HEK293 (cell line): ENCODE measurements around the gene NNAT.
A peak's percentile ranks its signal among the peaks of the same experiment; 100 is the strongest.
"Not testable (repeated sequence)": the region's sequence is repeated elsewhere in the genome, so short reads cannot be mapped to it uniquely, and the experiment has no call there.

Source experiments
- CTCF ChIA-PET: fragments of 350-600 bp; formaldehyde crosslinking; extraction: SDS; loops from one replicate; lab custom pipeline; 2021; ENCODE audit warnings: antibody characterized with exemption; lab: Yijun Ruan, JAX
- POLR2A ChIA-PET: fragments of 300-600 bp; formaldehyde crosslinking; extraction: SDS; loops from one replicate; lab custom pipeline; 2020; ENCODE audit warnings: antibody characterized with exemption, inconsistent platforms; lab: Yijun Ruan, JAX
- H3K27ac ChIP-seq: fragments of 200-500 bp; sonication (Bioruptor generic); 2 replicates; pipeline ENCODE4 v1.5.1; 2014; ENCODE audit warnings: low read depth, low read length, control low read depth, inconsistent platforms; ENCODE audit errors: extremely low read depth
- H3K36me3 ChIP-seq, 2 experiments: fragments of 200-500 bp in 1 of 2; sonication (Bioruptor generic) in 1 of 2; 1 replicate in 1 of 2; 2 replicates in 1 of 2; pipeline ENCODE4 v1.5.1; 2014 to 2017; ENCODE audit warnings: inconsistent platforms in 2 of 2, low read length in 2 of 2; ENCODE audit not compliant: control insufficient read depth in 2 of 2, insufficient read depth in 1 of 2
- H3K4me1 ChIP-seq: fragments of 200-500 bp; sonication (Bioruptor generic); 2 replicates; pipeline ENCODE4 v1.5.1; 2014; ENCODE audit warnings: mild to moderate bottlenecking, low read length, inconsistent platforms; ENCODE audit not compliant: control insufficient read depth, insufficient read depth
- H3K4me3 ChIP-seq: 2 replicates; pipeline ENCODE4 v1.5.1; 2011; ENCODE audit warnings: low read depth, mild to moderate bottlenecking, control low read depth, low read length, moderate library complexity
- H3K9me3 ChIP-seq: fragments of 200-500 bp; sonication (Bioruptor generic); 2 replicates; pipeline ENCODE4 v1.5.1; 2014; ENCODE audit warnings: low read depth, low read length, inconsistent platforms; ENCODE audit not compliant: control insufficient read depth, insufficient read depth
- GLI2 ChIP-seq: fragments of 450-650 bp; formaldehyde crosslinking; IDR thresholded peaks from 2 replicates; pipeline ENCODE4; 2017; ENCODE audit warnings: missing biosample characterization, missing genetic modification characterization, low read depth, borderline replicate concordance
- IKZF3 ChIP-seq: fragments of 450-650 bp; IDR thresholded peaks from 2 replicates; pipeline ENCODE4 v1.5.0; 2018; ENCODE audit warnings: missing biosample characterization, mild to moderate bottlenecking, missing genetic modification characterization, moderate library complexity
- KLF1 ChIP-seq: fragments of 450-650 bp; formaldehyde crosslinking; IDR thresholded peaks from 2 replicates; pipeline ENCODE4 v1.5.1; 2016; ENCODE audit warnings: missing biosample characterization, missing genetic modification characterization
- OVOL3 ChIP-seq: fragments of 450-650 bp; formaldehyde crosslinking; IDR thresholded peaks from 2 replicates; pipeline ENCODE4 v1.5.1; 2016; ENCODE audit warnings: missing biosample characterization, missing genetic modification characterization
- RBAK ChIP-seq: fragments of 450-650 bp; formaldehyde crosslinking; IDR thresholded peaks from 2 replicates; pipeline ENCODE4 v1.5.1; 2016; ENCODE audit warnings: missing biosample characterization, missing genetic modification characterization
- ZBTB20 ChIP-seq: fragments of 450-650 bp; formaldehyde crosslinking; IDR thresholded peaks from 2 replicates; pipeline ENCODE4 v1.5.1; 2016; ENCODE audit warnings: missing biosample characterization, missing genetic modification characterization
- ZBTB26 ChIP-seq: fragments of 450-650 bp; formaldehyde crosslinking; optimal IDR thresholded peaks from 2 replicates; pipeline ENCODE3; 2016; ENCODE audit warnings: missing biosample characterization, mild to moderate bottlenecking, missing genetic modification characterization
- ZFP37 ChIP-seq: fragments of 450-650 bp; formaldehyde crosslinking; IDR thresholded peaks from 2 replicates; pipeline ENCODE4 v1.5.1; 2016; ENCODE audit warnings: missing biosample characterization, missing genetic modification characterization
- ZNF112 ChIP-seq: fragments of 450-650 bp; formaldehyde crosslinking; IDR thresholded peaks from 2 replicates; pipeline ENCODE4 v1.5.0; 2017; ENCODE audit warnings: missing biosample characterization, missing genetic modification characterization
- ZNF121 ChIP-seq: fragments of 450-650 bp; formaldehyde crosslinking; IDR thresholded peaks from 2 replicates; pipeline ENCODE4 v1.5.1; 2016; ENCODE audit warnings: missing biosample characterization, missing genetic modification characterization
- ZNF184 ChIP-seq: fragments of 450-650 bp; IDR thresholded peaks from 2 replicates; pipeline ENCODE4 v1.5.1; 2018; ENCODE audit warnings: missing biosample characterization, mild to moderate bottlenecking, missing genetic modification characterization
- ZNF202 ChIP-seq: fragments of 450-650 bp; formaldehyde crosslinking; IDR thresholded peaks from 2 replicates; pipeline ENCODE4 v1.5.1; 2016; ENCODE audit warnings: missing biosample characterization, missing genetic modification characterization, borderline replicate concordance
- ZNF311 ChIP-seq: fragments of 450-650 bp; formaldehyde crosslinking; IDR thresholded peaks from 2 replicates; pipeline ENCODE4 v1.5.1; 2017; ENCODE audit warnings: missing biosample characterization, missing genetic modification characterization, borderline replicate concordance
- ZNF350 ChIP-seq: fragments of 450-650 bp; formaldehyde crosslinking; IDR thresholded peaks from 2 replicates; pipeline ENCODE4 v1.5.0; 2017; ENCODE audit warnings: missing biosample characterization, mild to moderate bottlenecking, missing genetic modification characterization
- ZNF48 ChIP-seq: fragments of 450-650 bp; formaldehyde crosslinking; IDR thresholded peaks from 2 replicates; pipeline ENCODE4 v1.5.1; 2016; ENCODE audit warnings: missing biosample characterization, missing genetic modification characterization
- ZNF501 ChIP-seq: fragments of 450-650 bp; formaldehyde crosslinking; IDR thresholded peaks from 2 replicates; pipeline ENCODE4 v1.5.1; 2016; ENCODE audit warnings: missing biosample characterization, missing genetic modification characterization
- ZNF548 ChIP-seq: fragments of 450-650 bp; formaldehyde crosslinking; IDR thresholded peaks from 2 replicates; pipeline ENCODE4 v1.5.1; 2016; ENCODE audit warnings: missing biosample characterization, missing genetic modification characterization
- ZNF76 ChIP-seq: fragments of 450-650 bp; formaldehyde crosslinking; IDR thresholded peaks from 2 replicates; pipeline ENCODE4; 2016; ENCODE audit warnings: low read depth, missing biosample characterization, missing genetic modification characterization, borderline replicate concordance
- ZNF843 ChIP-seq: fragments of 450-650 bp; formaldehyde crosslinking; IDR thresholded peaks from 2 replicates; pipeline ENCODE4 v1.5.1; 2016; ENCODE audit warnings: missing biosample characterization, missing genetic modification characterization
- TF ChIP-seq, protein P1 (sequence below): fragments of 450-650 bp; formaldehyde crosslinking; IDR thresholded peaks from 2 replicates; pipeline ENCODE4 v1.5.1; 2017; ENCODE audit warnings: missing biosample characterization, missing genetic modification characterization
- TF ChIP-seq, protein P2 (sequence below): fragments of 450-650 bp; formaldehyde crosslinking; IDR thresholded peaks from 2 replicates; pipeline ENCODE4 v1.5.1; 2016; ENCODE audit warnings: missing biosample characterization, missing genetic modification characterization

The NNAT gene

DNA sequence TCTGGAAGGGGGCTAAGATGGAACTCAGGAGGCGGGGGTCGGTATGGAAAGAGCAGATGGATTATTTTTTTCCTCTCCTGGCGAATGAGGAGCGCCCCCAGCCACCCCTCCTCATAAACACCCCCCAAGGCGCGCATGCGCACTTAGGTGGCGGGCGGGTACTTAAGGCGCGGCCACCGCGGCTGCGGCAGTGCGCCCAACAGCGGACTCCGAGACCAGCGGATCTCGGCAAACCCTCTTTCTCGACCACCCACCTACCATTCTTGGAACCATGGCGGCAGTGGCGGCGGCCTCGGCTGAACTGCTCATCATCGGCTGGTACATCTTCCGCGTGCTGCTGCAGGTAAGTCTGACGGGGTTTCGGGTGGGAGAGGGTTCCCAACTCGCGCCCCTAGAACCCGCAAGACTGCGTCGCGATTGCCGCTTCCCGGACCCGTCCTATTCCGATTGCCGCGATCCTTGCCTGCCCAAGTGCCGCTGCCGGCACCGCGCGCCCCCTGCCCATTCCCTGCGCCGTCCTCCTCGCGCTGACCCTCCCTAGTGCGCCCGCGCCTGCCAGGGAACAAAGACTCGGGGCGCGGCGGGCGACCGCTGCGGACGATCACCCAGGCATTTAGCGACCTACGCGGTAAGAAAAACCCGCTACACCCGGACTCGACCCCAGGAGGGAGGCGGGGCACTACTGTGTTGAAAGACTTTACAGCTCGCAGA is at the start of gene NNAT:
TSS of gene NNAT (plus strand) at position 190 of the 711 bp plus-strand sequence. CDS start at position 272, 82 bp downstream.
- TF ChIP-seq ZNF184 (tag by site-specific recombination) (no peak), ZNF202 (tag by site-specific recombination) (peak; percentile 52; the same call in 1 of the 2 replicates)
- TF ChIP-seq, all 188 proteins: peak for 1
- Histone ChIP-seq H3K36me3 (peaks cover 0 to 5% of the 10 kb centered on the region in 2 experiments; a peak in 1 of 3 replicates), H3K9me3 (no peaks in the 10 kb centered on the region), H3K4me3 (no peak within 1 kb of the TSS), H3K4me1 (peaks cover 13% of the 10 kb centered on the region), H3K27ac (no peak within 1 kb of the TSS)
- POLR2A ChIA-PET: no interaction called here
- CTCF ChIA-PET: no interaction called here

DNA sequence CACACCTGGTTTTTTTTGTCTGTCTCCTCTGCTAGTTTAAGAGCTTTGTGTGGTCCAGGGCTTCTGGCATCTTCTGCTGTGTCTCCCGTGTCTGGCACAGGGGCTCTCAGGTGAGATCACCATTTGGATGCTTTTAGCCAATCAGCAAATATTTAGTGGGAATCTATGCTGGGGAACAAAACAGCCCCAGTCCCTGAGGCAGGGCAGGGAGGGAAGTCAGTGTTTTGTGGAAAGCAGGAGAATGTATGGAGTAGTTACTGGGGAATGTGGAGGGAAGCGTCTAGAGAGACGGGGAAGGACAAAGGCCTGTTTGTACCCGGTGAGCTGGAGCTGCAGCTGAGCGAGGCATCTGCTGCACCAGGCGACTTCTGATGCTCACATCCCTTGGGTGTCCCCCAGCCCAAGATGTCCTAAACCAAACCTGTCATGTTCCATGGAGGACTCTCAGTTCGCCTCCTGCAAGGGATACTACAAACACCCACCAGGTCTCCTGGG is 49.3 kb upstream of the NNAT start:
- Histone ChIP-seq H3K27ac (no peak overlapping the region), H3K9me3 (no peaks in the 10 kb centered on the region)
- ChIA-PET CTCF (no interaction called here), POLR2A (no interaction called here)
- TF ChIP-seq IKZF3 (tag by site-specific recombination) (no peak), ZFP37 (tag by site-specific recombination) (no peak), ZNF548 (no peak), ZNF843 (tag by site-specific recombination) (no peak), ZNF48 (tag by site-specific recombination) (no peak), ZNF112 (tag by site-specific recombination) (no peak), OVOL3 (tag by site-specific recombination) (no peak)
- TF ChIP-seq, protein P1, sequence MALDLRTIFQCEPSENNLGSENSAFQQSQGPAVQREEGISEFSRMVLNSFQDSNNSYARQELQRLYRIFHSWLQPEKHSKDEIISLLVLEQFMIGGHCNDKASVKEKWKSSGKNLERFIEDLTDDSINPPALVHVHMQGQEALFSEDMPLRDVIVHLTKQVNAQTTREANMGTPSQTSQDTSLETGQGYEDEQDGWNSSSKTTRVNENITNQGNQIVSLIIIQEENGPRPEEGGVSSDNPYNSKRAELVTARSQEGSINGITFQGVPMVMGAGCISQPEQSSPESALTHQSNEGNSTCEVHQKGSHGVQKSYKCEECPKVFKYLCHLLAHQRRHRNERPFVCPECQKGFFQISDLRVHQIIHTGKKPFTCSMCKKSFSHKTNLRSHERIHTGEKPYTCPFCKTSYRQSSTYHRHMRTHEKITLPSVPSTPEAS (tag by site-specific recombination): no peak
- TF ChIP-seq, all 188 proteins: peak for 0
- Histone ChIP-seq H3K36me3 (no peaks in the 10 kb centered on the region), H3K4me3 (no peak overlapping the region), H3K4me1 (no peaks in the 10 kb centered on the region)

DNA sequence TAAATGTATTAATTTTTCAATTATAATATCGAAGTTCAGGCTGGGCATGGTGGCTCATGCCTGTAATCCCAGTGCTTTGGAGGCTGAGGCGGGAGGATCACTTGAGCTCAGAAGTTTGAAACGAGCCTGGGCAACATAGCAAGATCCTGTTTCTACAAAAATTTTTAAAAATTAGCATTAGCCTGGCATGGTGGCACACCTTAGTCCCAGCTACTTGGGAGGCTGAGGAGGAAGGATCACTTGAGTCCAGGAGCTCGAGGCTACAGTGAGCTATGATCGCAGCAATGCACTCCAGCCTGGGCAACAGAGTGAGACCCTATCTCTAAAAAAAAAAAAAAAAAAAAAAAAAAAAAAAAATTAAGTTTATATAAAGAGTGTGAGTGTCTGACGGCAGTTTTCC is 48.6 kb upstream of the NNAT start:
- CTCF ChIA-PET: interaction anchor here (0.6 kb wide), 1 partner anchor 928 kb away, joined by 3 read pairs; no protein-coding TSS in a partner anchor
- TF ChIP-seq ZNF121 (tag by site-specific recombination): peak; percentile 84; the same call in 1 of the 2 replicates
- TF ChIP-seq, all 188 proteins: peak for 1; not testable (repeated sequence) for 187
- H3K4me3 ChIP-seq, H3K9me3 ChIP-seq, H3K36me3 ChIP-seq, POLR2A ChIA-PET, H3K27ac ChIP-seq, H3K4me1 ChIP-seq: not testable (repeated sequence)

GRCh38 chr20:37473249-37474000 is 47.6 kb upstream of the NNAT start:
- Histone ChIP-seq H3K36me3 (no peaks in the 10 kb centered on the region), H3K4me3 (no peak overlapping the region), H3K4me1 (no peaks in the 10 kb centered on the region), H3K9me3 (no peaks in the 10 kb centered on the region), H3K27ac (no peak overlapping the region)
- CTCF ChIA-PET: no interaction called here
- POLR2A ChIA-PET: no interaction called here
- no peak for TF ChIP-seq ZNF501 (tag by site-specific recombination)
- no peak for TF ChIP-seq ZNF350 (tag by site-specific recombination)
- no peak for TF ChIP-seq KLF1 (tag by site-specific recombination)
- TF ChIP-seq RBAK (tag by site-specific recombination): no peak
- no peak for TF ChIP-seq GLI2
- no peak for TF ChIP-seq ZNF76 (tag by site-specific recombination)
- TF ChIP-seq ZNF311 (tag by site-specific recombination): no peak
- TF ChIP-seq, protein P2, sequence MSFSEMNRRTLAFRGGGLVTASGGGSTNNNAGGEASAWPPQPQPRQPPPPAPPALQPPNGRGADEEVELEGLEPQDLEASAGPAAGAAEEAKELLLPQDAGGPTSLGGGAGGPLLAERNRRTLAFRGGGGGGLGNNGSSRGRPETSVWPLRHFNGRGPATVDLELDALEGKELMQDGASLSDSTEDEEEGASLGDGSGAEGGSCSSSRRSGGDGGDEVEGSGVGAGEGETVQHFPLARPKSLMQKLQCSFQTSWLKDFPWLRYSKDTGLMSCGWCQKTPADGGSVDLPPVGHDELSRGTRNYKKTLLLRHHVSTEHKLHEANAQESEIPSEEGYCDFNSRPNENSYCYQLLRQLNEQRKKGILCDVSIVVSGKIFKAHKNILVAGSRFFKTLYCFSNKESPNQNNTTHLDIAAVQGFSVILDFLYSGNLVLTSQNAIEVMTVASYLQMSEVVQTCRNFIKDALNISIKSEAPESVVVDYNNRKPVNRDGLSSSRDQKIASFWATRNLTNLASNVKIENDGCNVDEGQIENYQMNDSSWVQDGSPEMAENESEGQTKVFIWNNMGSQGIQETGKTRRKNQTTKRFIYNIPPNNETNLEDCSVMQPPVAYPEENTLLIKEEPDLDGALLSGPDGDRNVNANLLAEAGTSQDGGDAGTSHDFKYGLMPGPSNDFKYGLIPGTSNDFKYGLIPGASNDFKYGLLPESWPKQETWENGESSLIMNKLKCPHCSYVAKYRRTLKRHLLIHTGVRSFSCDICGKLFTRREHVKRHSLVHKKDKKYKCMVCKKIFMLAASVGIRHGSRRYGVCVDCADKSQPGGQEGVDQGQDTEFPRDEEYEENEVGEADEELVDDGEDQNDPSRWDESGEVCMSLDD (tag by site-specific recombination): no peak
- no peak for TF ChIP-seq ZBTB20 (tag by site-specific recombination)
- no peak for TF ChIP-seq ZBTB26 (tag by site-specific recombination)
